NCI-H1694 treated with DMSO at 0.1 percent for 48 hours (cell line): ENCODE data around the gene ZNF500.

Experiments
- DNase-seq: peaks from one replicate; lab custom pipeline; 2025; lab: John Stamatoyannopoulos, UW

ZNF500 gene

GRCh38 chr16:4772351-4772750 lies 5.4 kb upstream of the ZNF500 start:
- DNase-seq: no peak

GRCh38 chr16:4771646-4772045 lies 4.7 kb upstream of the ZNF500 start:
- no peak for DNase-seq

- DNase-seq: no peak
Measured at GRCh38 chr16:4769306-4769638, 2.3 kb upstream of the ZNF500 start.

- DNase-seq: peak; percentile 92
Measured at GRCh38 chr16:4768549-4769305, 1.8 kb upstream of the ZNF500 start.

GRCh38 chr16:4767872-4768548 lies 1.0 kb upstream of the ZNF500 start:
- DNase-seq: no peak

- no peak for DNase-seq
Measured at GRCh38 chr16:4765511-4766474, 1.2 kb downstream of the ZNF500 start.

GRCh38 chr16:4763791-4764190 lies 3.2 kb downstream of the ZNF500 start:
- no peak for DNase-seq

- no peak for DNase-seq
Measured at GRCh38 chr16:4762205-4762604, 4.8 kb downstream of the ZNF500 start.

- DNase-seq: no peak
Measured at GRCh38 chr16:4760221-4760910, 6.6 kb downstream of the ZNF500 start.

GRCh38 chr16:4755687-4756086 lies 11.3 kb downstream of the ZNF500 start:
- DNase-seq: no peak

GRCh38 chr16:4754865-4755264 lies 12.1 kb downstream of the ZNF500 start:
- no peak for DNase-seq

GRCh38 chr16:4753227-4753626 lies 13.7 kb downstream of the ZNF500 start:
- no peak for DNase-seq

GRCh38 chr16:4752351-4753100 lies 14.4 kb downstream of the ZNF500 start:
- no peak for DNase-seq

GRCh38 chr16:4750896-4751295 lies 16.1 kb downstream of the ZNF500 start:
- no peak for DNase-seq

GRCh38 chr16:4749700-4750257 lies 17.2 kb downstream of the ZNF500 start:
- DNase-seq: no peak

GRCh38 chr16:4748682-4749411 lies 18.1 kb downstream of the ZNF500 start:
- no peak for DNase-seq

GRCh38 chr16:4747906-4748681 lies 18.9 kb downstream of the ZNF500 start:
- no peak for DNase-seq

- DNase-seq: no peak
Measured at GRCh38 chr16:4746991-4747574, 19.9 kb downstream of the ZNF500 start.

- DNase-seq: no peak
Measured at GRCh38 chr16:4746215-4746614, 20.7 kb downstream of the ZNF500 start.
